HG03025 (cell line): ENCODE measurements around the gene RTEL1.
"Not testable (repeated sequence)": the region's sequence is repeated elsewhere in the genome, so short reads cannot be mapped to it uniquely, and the experiment has no call there.

Source experiments
- ATAC-seq: cut with Tn5 transposase; IDR thresholded peaks from one replicate; pipeline ENCODE4 v1.9.1; 2021; ENCODE audit warnings: mild to moderate bottlenecking, moderate library complexity; ENCODE audit not compliant: unreplicated experiment, low FRiP score

The RTEL1 gene

GRCh38 chr20:63657937-63658748 lies at the start of gene RTEL1:
Gene RTEL1 (plus strand): TSS chr20:63658312. CDS start chr20:63659403, 1,091 bp downstream.
- peak; percentile 70 for ATAC-seq

GRCh38 chr20:63610581-63611435 lies 47.3 kb upstream of the RTEL1 start:
- ATAC-seq, result no peak

- ATAC-seq, result no peak
Measured at GRCh38 chr20:63611646-63612045, 46.5 kb upstream of the RTEL1 start.

- ATAC-seq, result no peak
Measured at GRCh38 chr20:63612276-63612931, 45.7 kb upstream of the RTEL1 start.

- not testable (repeated sequence) for ATAC-seq
Measured at GRCh38 chr20:63613863-63614594, 44.1 kb upstream of the RTEL1 start.

- ATAC-seq, result no peak
Measured at GRCh38 chr20:63617092-63617875, 40.8 kb upstream of the RTEL1 start.

- no peak for ATAC-seq
Measured at GRCh38 chr20:63617876-63618265, 40.2 kb upstream of the RTEL1 start.

- no peak for ATAC-seq
Measured at GRCh38 chr20:63618291-63618980, 39.7 kb upstream of the RTEL1 start.

- no peak for ATAC-seq
Measured at GRCh38 chr20:63619086-63619485, 39.0 kb upstream of the RTEL1 start.

GRCh38 chr20:63619505-63619904 lies 38.6 kb upstream of the RTEL1 start:
- no peak for ATAC-seq

- ATAC-seq, result no peak
Measured at GRCh38 chr20:63620991-63621390, 37.1 kb upstream of the RTEL1 start.

- ATAC-seq, result no peak
Measured at GRCh38 chr20:63622096-63622495, 36.0 kb upstream of the RTEL1 start.

- ATAC-seq, result no peak
Measured at GRCh38 chr20:63622732-63623131, 35.4 kb upstream of the RTEL1 start.

- ATAC-seq, result no peak
Measured at GRCh38 chr20:63624486-63624885, 33.6 kb upstream of the RTEL1 start.

GRCh38 chr20:63625771-63626423 lies 32.2 kb upstream of the RTEL1 start:
- ATAC-seq, result no peak

GRCh38 chr20:63626424-63627128 lies 31.5 kb upstream of the RTEL1 start, which contains the start of gene GMEB2:
Gene GMEB2 (minus strand): TSS chr20:63627101. CDS start chr20:63619397, 7,704 bp downstream.
- ATAC-seq, result peak; percentile 40

- ATAC-seq, result peak; percentile 77
Measured at GRCh38 chr20:63627129-63627750, 30.9 kb upstream of the RTEL1 start.
